BJ (cell line): ENCODE data around the gene HMX1. TPM values are rescaled to one million over a fixed set of nuclear protein-coding genes. Genes with fewer than 3 reads are reported as not detected.

Experiments used
- CTCF ChIA-PET: fragments of 350-600 bp; formaldehyde crosslinking; extraction: SDS; loops from one replicate; lab custom pipeline; 2021; ENCODE audit warnings: antibody characterized with exemption, inconsistent platforms; lab: Yijun Ruan, JAX
- POLR2A ChIA-PET: fragments of 300-600 bp; sonication (Branson Sonifier 250); formaldehyde crosslinking; extraction: SDS; loops from one replicate; lab custom pipeline; 2021; ENCODE audit warnings: antibody characterized with exemption; lab: Charles Lee
- DNase-seq: peaks from one replicate; pipeline ENCODE4 v3.0.0-alpha.2; 2011; ENCODE audit warnings: low read depth
- H3K27me3 ChIP-seq: 2 replicates; pipeline ENCODE4 v1.6.0; 2011; ENCODE audit warnings: low read length; ENCODE audit not compliant: control insufficient read depth, insufficient read depth
- H3K36me3 ChIP-seq: 2 replicates; pipeline ENCODE4 v1.5.1; 2011; ENCODE audit warnings: low read length; ENCODE audit not compliant: control insufficient read depth, insufficient read depth
- H3K4me3 ChIP-seq: 2 replicates; pipeline ENCODE4 v1.5.1; 2011; ENCODE audit warnings: low read depth, mild to moderate bottlenecking, control low read depth, low read length
- CTCF ChIP-seq: IDR thresholded peaks from 2 replicates; pipeline ENCODE4 v1.5.1; 2011; ENCODE audit warnings: low read depth, mild to moderate bottlenecking, control low read depth, inconsistent platforms, low read length, moderate library complexity; ENCODE audit not compliant: insufficient read depth
- polyA plus RNA-seq: library from polyadenylated mRNA; depleted of rRNA; stranded (reverse); fragments of >200 nt; gene quantifications from 2 replicates; pipeline ENCODE4 v1.2.3, GENCODE V29; 2011

HMX1 gene
- polyA plus RNA-seq, 1 experiment = not detected

- no peak for DNase-seq
- H3K27me3 ChIP-seq = peaks cover 20% of the 10 kb centered on the region
- POLR2A ChIA-PET = no interaction called here
- H3K36me3 ChIP-seq = no peaks in the 10 kb centered on the region
- H3K4me3 ChIP-seq = no peak overlapping the region
- CTCF ChIA-PET = no interaction called here
- no peak for TF ChIP-seq CTCF
Measured at GRCh38 chr4:8895295-8895694, 23.7 kb upstream of the HMX1 start.

- ChIA-PET CTCF (interaction anchor here (0.6 kb wide), 1 partner anchor 196 kb away, joined by 3 read pairs; no protein-coding TSS in a partner anchor), POLR2A (no interaction called here)
- no peak overlapping the region for H3K4me3 ChIP-seq
- no peaks in the 10 kb centered on the region for H3K36me3 ChIP-seq
- peaks cover 20% of the 10 kb centered on the region for H3K27me3 ChIP-seq
- TF ChIP-seq CTCF = no peak
- DNase-seq = no peak
Measured at GRCh38 chr4:8894424-8894816, 22.8 kb upstream of the HMX1 start.

GRCh38 chr4:8893624-8894423 is 22.2 kb upstream of the HMX1 start:
- CTCF ChIA-PET = interaction anchor here (0.6 kb wide), 1 partner anchor 195 kb away, joined by 3 read pairs; no protein-coding TSS in a partner anchor

GRCh38 chr4:8893227-8893623 is 21.6 kb upstream of the HMX1 start:
- no peaks in the 10 kb centered on the region for H3K36me3 ChIP-seq
- no peak for DNase-seq
- no peak for TF ChIP-seq CTCF
- ChIA-PET POLR2A (no interaction called here), CTCF (no interaction called here)
- peaks cover 22% of the 10 kb centered on the region for H3K27me3 ChIP-seq
- H3K4me3 ChIP-seq = no peak overlapping the region

More at GRCh38 chr4:8893624-8894423, 22.2 kb upstream of the HMX1 start:
- no peak overlapping the region for H3K4me3 ChIP-seq
- DNase-seq = no peak
- POLR2A ChIA-PET = no interaction called here
- H3K36me3 ChIP-seq = no peaks in the 10 kb centered on the region
- H3K27me3 ChIP-seq = peaks cover 20% of the 10 kb centered on the region
- TF ChIP-seq CTCF = no peak

- DNase-seq = no peak
- TF ChIP-seq CTCF = no peak
- CTCF ChIA-PET = no interaction called here
- POLR2A ChIA-PET = no interaction called here
- H3K36me3 ChIP-seq = no peaks in the 10 kb centered on the region
- H3K4me3 ChIP-seq = no peak overlapping the region
- peaks cover 22% of the 10 kb centered on the region for H3K27me3 ChIP-seq
Measured at GRCh38 chr4:8892556-8893226, 21.1 kb upstream of the HMX1 start.
